Measurements from ENCODE around the gene APOO. TPM values are rescaled to one million over a fixed set of nuclear protein-coding genes. Genes with fewer than 3 reads are reported as not detected.
A peak's percentile ranks its signal among the peaks of the same experiment; 100 is the strongest.

The APOO gene
- total and polyA plus RNA-seq, 2 experiments from 2014 or later: 32.8 to 72.4 TPM

GRCh38 chrX:23797371-23798128, 110.2 kb downstream of the APOO start:
- DNase-seq (ENCODE audit: low spot score) (peak; percentile 26), ATAC-seq (peak; percentile 26; the same call in 1 of the 3 replicates)
- H3K36me3 ChIP-seq (ENCODE audit: insufficient read depth): no peaks in the 10 kb centered on the region
- Mint-ChIP-seq H3K4me1 (peaks cover 14% of the 10 kb centered on the region), H3K27me3 (ENCODE audit: insufficient read depth, low read depth, poor library complexity) (no peaks in the 10 kb centered on the region), H3K4me3 (no peak overlapping the region), H3K9me3 (no peaks in the 10 kb centered on the region), H3K27ac (no peak overlapping the region; the same call in 1 of the 2 replicates), H3K36me3 (ENCODE audit: low read depth) (no peaks in the 10 kb centered on the region)
- H3K27me3 ChIP-seq (ENCODE audit: insufficient read depth): no peaks in the 10 kb centered on the region
- TF ChIP-seq POLR2AphosphoS5 (IDR thresholded peaks at IDR 0.05; ENCODE audit: low read depth) (no peak), EZH2 (IDR thresholded peaks at IDR 0.05; ENCODE audit: low read depth, unreplicated experiment) (no peak), EZH2phosphoT487 (IDR thresholded peaks at IDR 0.05; ENCODE audit: unreplicated experiment) (no peak), ZNF462 (CRISPR knock-in tag; IDR thresholded peaks at IDR 0.05) (no peak), STAT1 (IDR thresholded peaks at IDR 0.05; ENCODE audit: unreplicated experiment) (no peak), ZNF331 (CRISPR knock-in tag; IDR thresholded peaks at IDR 0.05; ENCODE audit: low read depth) (no peak), JUNB (IDR thresholded peaks at IDR 0.05; ENCODE audit: unreplicated experiment) (no peak), ZNF114 (CRISPR knock-in tag; IDR thresholded peaks at IDR 0.05) (no peak), NANOG (IDR thresholded peaks at IDR 0.05; ENCODE audit: borderline replicate concordance) (no peak)
- TF ChIP-seq, protein P1, sequence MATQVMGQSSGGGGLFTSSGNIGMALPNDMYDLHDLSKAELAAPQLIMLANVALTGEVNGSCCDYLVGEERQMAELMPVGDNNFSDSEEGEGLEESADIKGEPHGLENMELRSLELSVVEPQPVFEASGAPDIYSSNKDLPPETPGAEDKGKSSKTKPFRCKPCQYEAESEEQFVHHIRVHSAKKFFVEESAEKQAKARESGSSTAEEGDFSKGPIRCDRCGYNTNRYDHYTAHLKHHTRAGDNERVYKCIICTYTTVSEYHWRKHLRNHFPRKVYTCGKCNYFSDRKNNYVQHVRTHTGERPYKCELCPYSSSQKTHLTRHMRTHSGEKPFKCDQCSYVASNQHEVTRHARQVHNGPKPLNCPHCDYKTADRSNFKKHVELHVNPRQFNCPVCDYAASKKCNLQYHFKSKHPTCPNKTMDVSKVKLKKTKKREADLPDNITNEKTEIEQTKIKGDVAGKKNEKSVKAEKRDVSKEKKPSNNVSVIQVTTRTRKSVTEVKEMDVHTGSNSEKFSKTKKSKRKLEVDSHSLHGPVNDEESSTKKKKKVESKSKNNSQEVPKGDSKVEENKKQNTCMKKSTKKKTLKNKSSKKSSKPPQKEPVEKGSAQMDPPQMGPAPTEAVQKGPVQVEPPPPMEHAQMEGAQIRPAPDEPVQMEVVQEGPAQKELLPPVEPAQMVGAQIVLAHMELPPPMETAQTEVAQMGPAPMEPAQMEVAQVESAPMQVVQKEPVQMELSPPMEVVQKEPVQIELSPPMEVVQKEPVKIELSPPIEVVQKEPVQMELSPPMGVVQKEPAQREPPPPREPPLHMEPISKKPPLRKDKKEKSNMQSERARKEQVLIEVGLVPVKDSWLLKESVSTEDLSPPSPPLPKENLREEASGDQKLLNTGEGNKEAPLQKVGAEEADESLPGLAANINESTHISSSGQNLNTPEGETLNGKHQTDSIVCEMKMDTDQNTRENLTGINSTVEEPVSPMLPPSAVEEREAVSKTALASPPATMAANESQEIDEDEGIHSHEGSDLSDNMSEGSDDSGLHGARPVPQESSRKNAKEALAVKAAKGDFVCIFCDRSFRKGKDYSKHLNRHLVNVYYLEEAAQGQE (IDR thresholded peaks at IDR 0.05; ENCODE audit: unreplicated experiment): no peak
- TF ChIP-seq, protein P2, sequence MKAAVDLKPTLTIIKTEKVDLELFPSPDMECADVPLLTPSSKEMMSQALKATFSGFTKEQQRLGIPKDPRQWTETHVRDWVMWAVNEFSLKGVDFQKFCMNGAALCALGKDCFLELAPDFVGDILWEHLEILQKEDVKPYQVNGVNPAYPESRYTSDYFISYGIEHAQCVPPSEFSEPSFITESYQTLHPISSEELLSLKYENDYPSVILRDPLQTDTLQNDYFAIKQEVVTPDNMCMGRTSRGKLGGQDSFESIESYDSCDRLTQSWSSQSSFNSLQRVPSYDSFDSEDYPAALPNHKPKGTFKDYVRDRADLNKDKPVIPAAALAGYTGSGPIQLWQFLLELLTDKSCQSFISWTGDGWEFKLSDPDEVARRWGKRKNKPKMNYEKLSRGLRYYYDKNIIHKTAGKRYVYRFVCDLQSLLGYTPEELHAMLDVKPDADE (IDR thresholded peaks at IDR 0.05): no peak
- no peaks in the 10 kb centered on the region for H3K79me2 ChIP-seq (replicated peaks; ENCODE audit: insufficient read depth)
- no peak overlapping the region for H3K4me3 ChIP-seq
- H3K4me2 ChIP-seq: no peak overlapping the region
- H3F3A ChIP-seq (replicated peaks; ENCODE audit: low read depth): no peaks in the 10 kb centered on the region
- 0 out of 2 replicates have a peak, but pooled peaks cover 7% of the 10 kb centered on the region for H3K4me1 ChIP-seq (ENCODE audit: insufficient read depth)
- H4K20me1 ChIP-seq (replicated peaks; ENCODE audit: insufficient read depth): no peaks in the 10 kb centered on the region
- H3K27ac ChIP-seq (ENCODE audit: low read depth): no peak overlapping the region
- no peaks in the 10 kb centered on the region for H3K9me2 ChIP-seq (ENCODE audit: insufficient read depth)
- peak overlapping the region; percentile 4; the same call in 1 of the 2 replicates for H2AFZ ChIP-seq
